ENCODE data around the gene SEMA6C. TPM values are rescaled to one million over a fixed set of nuclear protein-coding genes. Genes with fewer than 3 reads are reported as not detected.

Gene SEMA6C
- total RNA-seq, 1 experiment from 2014 or later: 8.2 TPM

DNA sequence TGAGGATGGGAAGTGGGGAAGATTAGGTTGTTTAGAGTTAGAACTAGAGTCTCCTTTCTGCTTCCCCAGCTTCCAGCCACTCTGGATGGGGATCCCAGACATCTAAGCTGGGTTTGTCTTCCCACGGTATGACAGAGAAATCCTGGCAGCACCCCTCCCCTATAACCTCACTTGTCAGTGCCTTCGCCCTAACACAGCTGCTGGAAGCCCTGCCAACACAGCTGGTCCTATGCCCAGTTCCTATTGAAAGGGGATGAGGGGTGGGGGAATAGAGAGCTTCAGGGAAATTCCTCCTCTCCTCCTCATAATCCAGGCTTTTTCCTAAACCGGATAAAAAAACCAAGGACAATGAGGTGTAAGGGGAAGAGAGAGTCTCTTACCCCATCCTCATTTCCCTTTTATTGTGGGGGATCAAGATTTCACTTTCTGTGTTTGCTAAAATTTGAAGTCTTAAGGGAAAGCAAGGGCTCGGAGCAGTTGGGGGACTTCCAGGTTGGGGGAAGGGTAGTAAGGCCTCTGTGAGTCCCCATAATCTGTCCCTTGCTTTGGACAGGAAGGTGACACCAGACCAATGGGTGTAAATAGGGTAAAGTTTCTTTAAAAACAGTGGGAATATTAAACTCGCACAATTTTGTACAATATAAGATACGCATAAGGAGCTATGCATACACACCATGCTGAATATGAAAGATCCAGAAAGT lies 28.8 kb upstream of the SEMA6C start (continued):
- TF ChIP-seq SIN3A (IDR thresholded peaks at IDR 0.05; ENCODE audit: low read depth): no peak
- no peak for TF ChIP-seq POLR2AphosphoS5 (IDR thresholded peaks at IDR 0.05; ENCODE audit: low read depth, low read length)
- TF ChIP-seq CEBPB (IDR thresholded peaks at IDR 0.05; ENCODE audit: low read depth): no peak
- TF ChIP-seq POLR2A (IDR thresholded peaks at IDR 0.05; ENCODE audit: borderline replicate concordance, extremely low read depth, insufficient read depth, insufficient read length): no peak
- no peak for TF ChIP-seq SP1 (IDR thresholded peaks at IDR 0.05; ENCODE audit: low read depth)

- peaks cover 5 to 12% of the 10 kb centered on the region in 2 experiments; a peak in 3 of 4 replicates for H3K36me3 ChIP-seq (ENCODE audit: control insufficient read depth in 1 of 2, insufficient read depth in 2 of 2, low read length in 2 of 2)
- H3K9me3 ChIP-seq (ENCODE audit: control insufficient read depth in 1 of 2, insufficient read depth in 1 of 2, low read depth in 1 of 2, low read length in 2 of 2): no peaks in the 10 kb centered on the region
- POLR2A ChIA-PET: no interaction called here
- no peak overlapping the region for H3K4me2 ChIP-seq (ENCODE audit: low read length)
- intact Hi-C loops (cut with micrococcal nuclease): no loop called here
- DNase-seq (ENCODE audit: low read depth, low spot score) (no peak), ATAC-seq (no peak)
- H3K27me3 ChIP-seq (ENCODE audit: insufficient read depth, low read length): no peaks in the 10 kb centered on the region
- RAD21 ChIA-PET (ENCODE audit: low non-redundant PET in 1 of 2, low total read pairs in 2 of 2, uncharacterized antibody in 2 of 2, unreplicated experiment in 2 of 2): no interaction called here
- BruUV-seq (replicated peaks): no TSS peak
- peaks cover 7 to 8% of the 10 kb centered on the region in 2 experiments for H3K4me1 ChIP-seq (ENCODE audit: control insufficient read depth in 1 of 2, insufficient read depth in 2 of 2, low read length in 2 of 2)
- no peaks in the 10 kb centered on the region for H3K9me2 ChIP-seq (ENCODE audit: insufficient read depth)
- H4K20me1 ChIP-seq (ENCODE audit: insufficient read depth): no peaks in the 10 kb centered on the region
- H3K79me2 ChIP-seq (ENCODE audit: insufficient read depth, low read length): peaks cover 12% of the 10 kb centered on the region; the same call in 1 of the 2 replicates
- no peak for TF ChIP-seq YY1 (IDR thresholded peaks at IDR 0.05; ENCODE audit: extremely low read depth, insufficient replicate concordance, low read depth, low read length)
- TF ChIP-seq SP1 (IDR thresholded peaks at IDR 0.05; ENCODE audit: low read depth): no peak
- TF ChIP-seq ZNF274 (IDR thresholded peaks at IDR 0.05; ENCODE audit: low read depth, low read length): no peak
- no peak for TF ChIP-seq POLR2A (IDR thresholded peaks at IDR 0.05; ENCODE audit: borderline replicate concordance, extremely low read depth, insufficient read depth, insufficient read length)
- TF ChIP-seq ELF1 (IDR thresholded peaks at IDR 0.05; ENCODE audit: borderline replicate concordance, low read depth): no peak
- TF ChIP-seq, protein P1, sequence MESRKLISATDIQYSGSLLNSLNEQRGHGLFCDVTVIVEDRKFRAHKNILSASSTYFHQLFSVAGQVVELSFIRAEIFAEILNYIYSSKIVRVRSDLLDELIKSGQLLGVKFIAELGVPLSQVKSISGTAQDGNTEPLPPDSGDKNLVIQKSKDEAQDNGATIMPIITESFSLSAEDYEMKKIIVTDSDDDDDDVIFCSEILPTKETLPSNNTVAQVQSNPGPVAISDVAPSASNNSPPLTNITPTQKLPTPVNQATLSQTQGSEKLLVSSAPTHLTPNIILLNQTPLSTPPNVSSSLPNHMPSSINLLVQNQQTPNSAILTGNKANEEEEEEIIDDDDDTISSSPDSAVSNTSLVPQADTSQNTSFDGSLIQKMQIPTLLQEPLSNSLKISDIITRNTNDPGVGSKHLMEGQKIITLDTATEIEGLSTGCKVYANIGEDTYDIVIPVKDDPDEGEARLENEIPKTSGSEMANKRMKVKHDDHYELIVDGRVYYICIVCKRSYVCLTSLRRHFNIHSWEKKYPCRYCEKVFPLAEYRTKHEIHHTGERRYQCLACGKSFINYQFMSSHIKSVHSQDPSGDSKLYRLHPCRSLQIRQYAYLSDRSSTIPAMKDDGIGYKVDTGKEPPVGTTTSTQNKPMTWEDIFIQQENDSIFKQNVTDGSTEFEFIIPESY (IDR thresholded peaks at IDR 0.05; ENCODE audit: extremely low read depth, insufficient replicate concordance, low read length): no peak
- no peak for TF ChIP-seq ATF3 (IDR thresholded peaks at IDR 0.05)
- TF ChIP-seq CBX3 (IDR thresholded peaks at IDR 0.05; ENCODE audit: low read depth): no peak
- TF ChIP-seq, protein P2, sequence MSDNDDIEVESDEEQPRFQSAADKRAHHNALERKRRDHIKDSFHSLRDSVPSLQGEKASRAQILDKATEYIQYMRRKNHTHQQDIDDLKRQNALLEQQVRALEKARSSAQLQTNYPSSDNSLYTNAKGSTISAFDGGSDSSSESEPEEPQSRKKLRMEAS (IDR thresholded peaks at IDR 0.05): no peak
- no peak for TF ChIP-seq SIN3A (IDR thresholded peaks at IDR 0.05; ENCODE audit: low read depth)
- no peak for TF ChIP-seq FOSL1 (IDR thresholded peaks at IDR 0.05; ENCODE audit: low read depth)
- TF ChIP-seq SRF (IDR thresholded peaks at IDR 0.05; ENCODE audit: low read depth): no peak
- TF ChIP-seq JUND (IDR thresholded peaks at IDR 0.05): no peak
- no peak overlapping the region for H3K4me3 ChIP-seq (replicated peaks in 1 of 2; ENCODE audit: low read depth in 1 of 2, low read length in 2 of 2)
- CTCF ChIA-PET: interaction anchor here (1.5 kb wide), 1 partner anchor 71 kb away, joined by 4 read pairs; no protein-coding TSS in a partner anchor
- H2AFZ ChIP-seq (ENCODE audit: low read depth, low read length, poor library complexity, severe bottlenecking): no peak overlapping the region
- no peak overlapping the region for H3K27ac ChIP-seq (ENCODE audit: low read depth, low read length)
- H3K9ac ChIP-seq (ENCODE audit: low read length): no peak overlapping the region
Observed at GRCh38 chr1:151171190-151171589, 24.8 kb upstream of the SEMA6C start.

Measured in HCT116 (cell line).